Tracheal epithelial cell (primary cell): Measurements from ENCODE around the gene B3GALT2. TPM values are rescaled to one million over a fixed set of nuclear protein-coding genes. Genes with fewer than 3 reads are reported as not detected.

Source experiments
- total RNA-seq: library from RNA; depleted of rRNA; stranded (reverse); fragments of >200 nt; gene quantifications from 2 replicates; pipeline ENCODE4 v1.2.1, GENCODE V29; 2014

B3GALT2 gene
- total RNA-seq = not detected in 2 replicates

GRCh38 chr1:193185901-193186731 lies at the start of gene B3GALT2:
B3GALT2 (minus strand) TSS chr1:193186613; CDS start chr1:193181562, 5,051 bp downstream.

Other genes with a start within 250 kb of the B3GALT2 start
- 26.0 and 28.2 TPM in 2 replicates for gene UCHL5, start 127.3 kb downstream of the B3GALT2 start, total RNA-seq
- gene RO60, start 127.0 kb downstream of the B3GALT2 start, total RNA-seq = 141 and 177 TPM in 2 replicates
- 7.7 and 14.5 TPM in 2 replicates for gene GLRX2, start 81.2 kb downstream of the B3GALT2 start, total RNA-seq
- 11.5 and 16.9 TPM in 2 replicates for gene CDC73, start 64.6 kb downstream of the B3GALT2 start, total RNA-seq